Measurements from ENCODE around the gene NAA38. TPM values are rescaled to one million over a fixed set of nuclear protein-coding genes. Genes with fewer than 3 reads are reported as not detected.

NAA38 gene
- total RNA-seq, 2 experiments from 2014 or later: 84.2 to 93.0 TPM

DNA sequence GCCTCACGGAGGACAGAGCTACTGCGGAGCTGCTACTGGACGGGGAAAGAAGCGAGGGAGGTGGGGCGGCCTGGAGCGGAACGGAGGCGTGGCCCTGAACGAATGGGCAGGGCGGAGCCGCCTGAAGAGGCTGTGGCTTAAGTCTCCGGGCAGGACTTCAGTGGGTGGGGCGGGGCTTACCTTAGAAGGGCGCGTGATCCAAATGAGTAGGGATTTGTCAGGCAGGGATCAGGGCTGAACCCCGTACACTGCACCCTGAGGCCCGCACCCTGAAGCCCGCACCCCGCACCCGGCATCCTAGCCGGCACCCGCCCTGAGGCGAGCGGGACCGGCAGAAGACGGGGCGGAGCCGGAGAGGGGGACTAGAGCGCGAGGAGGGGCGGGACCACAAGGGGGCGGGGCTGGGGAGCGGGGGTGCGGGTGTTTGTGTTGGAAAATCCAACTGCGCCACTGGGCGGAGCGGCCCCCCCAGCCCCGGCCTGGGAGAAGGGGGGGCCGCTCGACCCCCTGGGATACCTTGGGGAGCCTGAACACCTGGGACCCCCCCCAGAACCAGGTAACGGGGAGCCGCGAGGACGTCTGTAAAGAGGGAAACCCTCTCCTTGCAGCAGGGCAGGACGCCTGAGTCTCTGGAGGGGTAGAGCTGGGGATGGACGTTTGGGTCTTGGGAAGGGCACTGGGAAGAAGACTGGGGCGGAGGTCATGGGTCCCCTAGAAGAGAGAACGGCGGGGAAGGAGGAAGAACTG is 23.4 kb downstream of the NAA38 start, which contains the start of gene KDM6B:
KDM6B (plus strand) TSS at position 423 of the 747 bp plus-strand sequence. CDS start 11,338 bp downstream, outside the sequence.
- ChIA-PET POLR2A (interaction anchor here (0.6 kb wide), 1 partner anchor 33 kb away, joined by 3 read pairs; no protein-coding TSS in a partner anchor), CTCF (interaction anchor here (0.7 to 2.3 kb wide), 12 partner anchors 9 to 156 kb away, joined by 3 to 19 read pairs (median 5); partner anchors contain the start of genes CHD3, CYB5D1 and NAA38)
- Mint-ChIP-seq H3K4me1 (peaks cover 42% of the 10 kb centered on the region), H3K4me3 (peak within 1 kb of the TSS; percentile 83), H3K9me3 (no peaks in the 10 kb centered on the region), H3K27ac (peak within 1 kb of the TSS; percentile 91), H3K27me3 (peaks cover 4% of the 10 kb centered on the region), H3K36me3 (ENCODE audit: low read depth) (no peaks in the 10 kb centered on the region)
- DNase-seq: peak; percentile 91

- CTCF ChIA-PET: interaction anchor here (0.5 to 2.3 kb wide), 11 partner anchors 10 to 157 kb away, joined by 3 to 6 read pairs (median 3); partner anchors contain the start of gene NAA38
- DNase-seq: no peak
- Mint-ChIP-seq H3K27me3 (peaks cover 4% of the 10 kb centered on the region), H3K9me3 (no peaks in the 10 kb centered on the region), H3K4me1 (peaks cover 35% of the 10 kb centered on the region), H3K4me3 (peak overlapping the region; percentile 83), H3K36me3 (ENCODE audit: low read depth) (no peaks in the 10 kb centered on the region), H3K27ac (peak overlapping the region; percentile 78)
- POLR2A ChIA-PET: interaction anchor here (0.6 kb wide), 1 partner anchor 33 kb away, joined by 3 read pairs; no protein-coding TSS in a partner anchor
These were observed 24.2 kb downstream of the NAA38 start for GRCh38 chr17:7833011-7833794.

GRCh38 chr17:7832431-7832830 is 24.9 kb downstream of the NAA38 start:
- no peak for DNase-seq
- CTCF ChIA-PET: interaction anchor here (0.6 to 2.3 kb wide), 8 partner anchors 9 to 158 kb away, joined by 3 to 6 read pairs (median 3); no protein-coding TSS in a partner anchor
- Mint-ChIP-seq H3K4me3 (no peak overlapping the region), H3K27me3 (peaks cover 8% of the 10 kb centered on the region), H3K9me3 (no peaks in the 10 kb centered on the region), H3K27ac (no peak overlapping the region), H3K4me1 (peaks cover 30% of the 10 kb centered on the region), H3K36me3 (ENCODE audit: low read depth) (no peaks in the 10 kb centered on the region)
- POLR2A ChIA-PET: no interaction called here

DNA sequence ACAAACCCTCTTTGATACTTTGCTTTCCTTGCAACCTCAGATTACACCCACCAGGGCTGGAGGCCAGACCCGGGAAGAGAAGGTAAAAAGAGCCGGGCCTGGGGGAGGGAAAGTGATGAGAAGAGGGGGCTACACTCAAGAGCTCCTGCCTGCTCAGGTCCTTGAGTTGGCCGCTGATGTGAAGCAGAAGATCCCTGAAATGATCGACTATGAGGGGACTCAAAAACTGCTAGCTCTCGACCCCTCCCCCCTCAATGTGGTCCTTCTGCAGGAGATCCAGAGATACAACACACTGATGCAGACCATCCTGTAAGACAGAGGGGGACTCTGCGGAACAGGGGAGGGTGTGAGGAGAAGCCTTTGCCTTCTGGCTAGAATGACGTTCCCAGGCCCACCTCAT is 26.1 kb downstream of the NAA38 start:
- H3K36me3 Mint-ChIP-seq (ENCODE audit: low read depth): no peaks in the 10 kb centered on the region
- peaks cover 19% of the 10 kb centered on the region for H3K4me1 Mint-ChIP-seq
- H3K27me3 Mint-ChIP-seq: peaks cover 8% of the 10 kb centered on the region
- CTCF ChIA-PET: interaction anchor here (0.9 to 1.5 kb wide), 4 partner anchors 14 to 159 kb away, joined by 3 to 4 read pairs (median 3); no protein-coding TSS in a partner anchor
- no peaks in the 10 kb centered on the region for H3K9me3 Mint-ChIP-seq
- no peak overlapping the region for H3K4me3 Mint-ChIP-seq
- H3K27ac Mint-ChIP-seq: no peak overlapping the region
- POLR2A ChIA-PET: no interaction called here
- DNase-seq: no peak

GRCh38 chr17:7830616-7831015 is 26.7 kb downstream of the NAA38 start:
- Mint-ChIP-seq H3K27ac (no peak overlapping the region), H3K9me3 (no peaks in the 10 kb centered on the region), H3K4me3 (no peak overlapping the region), H3K36me3 (ENCODE audit: low read depth) (no peaks in the 10 kb centered on the region), H3K4me1 (peaks cover 15% of the 10 kb centered on the region), H3K27me3 (peaks cover 9% of the 10 kb centered on the region)
- DNase-seq: no peak
- ChIA-PET CTCF (interaction anchor here (1.1 to 1.9 kb wide), 3 partner anchors 11 to 160 kb away, joined by 3 to 5 read pairs (median 4); no protein-coding TSS in a partner anchor), POLR2A (no interaction called here)

DNA sequence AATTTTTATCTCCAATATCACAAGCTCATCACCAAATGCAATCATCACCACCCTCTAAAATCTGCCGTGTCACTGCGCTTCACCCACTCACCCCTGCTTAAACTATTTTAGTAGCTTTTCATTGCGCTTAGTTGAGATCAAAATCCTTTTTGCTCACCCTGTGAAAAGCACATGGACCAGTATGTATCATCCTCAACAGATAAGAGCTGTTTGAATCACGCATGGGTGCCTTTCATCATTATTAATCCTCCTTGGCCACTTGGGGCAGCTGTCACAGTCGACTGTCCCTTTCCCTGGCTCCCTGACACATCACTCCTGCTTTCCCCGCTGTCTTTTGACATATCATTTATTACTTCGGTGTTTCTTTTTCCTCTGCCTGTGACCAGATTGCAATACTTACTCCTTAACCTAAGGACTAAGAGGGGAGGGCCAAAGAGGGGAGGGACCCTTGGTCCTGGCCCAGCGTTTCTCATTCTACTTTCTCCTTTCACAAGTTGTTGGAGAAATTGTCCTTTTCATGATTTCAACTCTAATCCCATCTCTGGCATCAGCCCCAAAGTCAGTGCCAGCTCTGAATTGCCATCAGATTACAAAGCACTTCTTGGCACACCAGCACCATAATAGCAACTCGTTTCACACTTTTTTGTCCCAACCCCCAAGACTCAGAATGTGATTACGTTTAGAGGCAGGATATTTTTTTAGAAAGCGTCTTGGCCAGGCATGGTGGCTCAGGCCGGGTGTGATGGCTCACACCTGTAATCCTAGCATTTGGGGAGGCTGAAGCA is 32.0 kb downstream of the NAA38 start:
- POLR2A ChIA-PET: no interaction called here
- no peaks in the 10 kb centered on the region for H3K9me3 Mint-ChIP-seq
- DNase-seq: no peak
- no peak overlapping the region for H3K27ac Mint-ChIP-seq
- peaks cover 11% of the 10 kb centered on the region for H3K27me3 Mint-ChIP-seq
- no peak overlapping the region for H3K4me3 Mint-ChIP-seq
- H3K4me1 Mint-ChIP-seq: no peaks in the 10 kb centered on the region
- CTCF ChIA-PET: interaction anchor here (0.6 to 2.0 kb wide), 6 partner anchors 8 to 165 kb away, joined by 3 to 5 read pairs (median 3); partner anchors contain the start of gene NAA38
- H3K36me3 Mint-ChIP-seq (ENCODE audit: low read depth): no peaks in the 10 kb centered on the region

- no peak overlapping the region for H3K27ac Mint-ChIP-seq
- ChIA-PET CTCF (interaction anchor here (1.2 to 2.0 kb wide), 3 partner anchors 11 to 166 kb away, joined by 3 to 5 read pairs (median 3); partner anchors contain the start of gene NAA38), POLR2A (no interaction called here)
- H3K4me1 Mint-ChIP-seq: no peaks in the 10 kb centered on the region
- H3K36me3 Mint-ChIP-seq (ENCODE audit: low read depth): no peaks in the 10 kb centered on the region
- peaks cover 10% of the 10 kb centered on the region for H3K27me3 Mint-ChIP-seq
- DNase-seq: no peak
- no peak overlapping the region for H3K4me3 Mint-ChIP-seq
- no peaks in the 10 kb centered on the region for H3K9me3 Mint-ChIP-seq
These were observed 33.1 kb downstream of the NAA38 start for GRCh38 chr17:7824021-7824924.

GRCh38 chr17:7823581-7824001 is 33.8 kb downstream of the NAA38 start:
- H3K27me3 Mint-ChIP-seq: peaks cover 8% of the 10 kb centered on the region
- H3K36me3 Mint-ChIP-seq (ENCODE audit: low read depth): no peaks in the 10 kb centered on the region
- no peak for DNase-seq
- H3K27ac Mint-ChIP-seq: no peak overlapping the region
- no peak overlapping the region for H3K4me3 Mint-ChIP-seq
- CTCF ChIA-PET: interaction anchor here (0.6 to 1.4 kb wide), 8 partner anchors 9 to 178 kb away, joined by 3 to 4 read pairs (median 4); partner anchors contain the start of genes GUCY2D and KDM6B
- no peaks in the 10 kb centered on the region for H3K4me1 Mint-ChIP-seq
- no peaks in the 10 kb centered on the region for H3K9me3 Mint-ChIP-seq
- POLR2A ChIA-PET: no interaction called here

DNA sequence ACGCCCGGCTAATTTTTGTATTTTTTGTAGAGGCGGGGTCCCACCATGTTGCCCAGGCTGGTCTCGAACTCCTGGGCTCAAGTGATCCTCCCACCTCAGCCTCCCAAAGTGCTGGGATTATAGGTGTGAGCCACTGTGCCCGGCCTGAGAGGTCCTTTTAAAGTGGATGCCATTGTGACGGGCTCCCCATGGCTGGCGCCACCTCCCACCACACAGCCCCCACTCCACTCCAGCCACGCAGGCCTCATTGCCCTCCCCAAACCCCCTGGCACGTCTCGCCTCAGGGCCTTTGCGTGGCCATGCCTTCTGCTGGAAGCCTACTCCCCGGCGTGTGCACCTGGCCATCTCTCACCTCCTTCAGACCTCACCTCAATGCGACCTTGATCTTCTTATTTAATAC is 35.2 kb downstream of the NAA38 start:
- no peak overlapping the region for H3K4me3 Mint-ChIP-seq
- no peak for DNase-seq
- H3K27me3 Mint-ChIP-seq: peaks cover 4% of the 10 kb centered on the region
- ChIA-PET POLR2A (no interaction called here), CTCF (interaction anchor here (1.2 to 1.4 kb wide), 2 partner anchors 79 to 99 kb away, joined by 3 read pairs; no protein-coding TSS in a partner anchor)
- H3K27ac Mint-ChIP-seq: no peak overlapping the region
- H3K36me3 Mint-ChIP-seq (ENCODE audit: low read depth): no peaks in the 10 kb centered on the region
- no peaks in the 10 kb centered on the region for H3K9me3 Mint-ChIP-seq
- no peaks in the 10 kb centered on the region for H3K4me1 Mint-ChIP-seq

DNA sequence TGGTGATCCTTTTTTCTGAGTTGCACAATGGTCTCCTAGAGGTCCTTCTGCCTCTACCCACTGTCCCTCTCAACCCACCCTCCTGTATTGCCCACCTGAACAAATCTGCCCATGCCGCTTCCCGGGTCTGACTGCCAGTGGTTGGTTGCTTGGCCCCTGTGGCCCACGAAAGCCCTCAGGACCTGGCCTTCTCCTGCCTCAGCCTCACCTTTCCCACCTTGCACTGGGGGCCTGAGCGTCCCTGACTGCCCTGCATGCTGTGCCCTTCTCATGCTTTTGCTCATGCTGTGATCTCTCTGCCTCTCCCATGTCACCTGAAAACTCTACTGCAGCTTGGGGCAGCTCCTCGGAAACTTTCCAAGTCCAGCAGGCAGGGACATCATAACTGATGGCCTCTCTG is 37.1 kb downstream of the NAA38 start:
- POLR2A ChIA-PET: no interaction called here
- CTCF ChIA-PET: interaction anchor here (2.1 to 2.5 kb wide), 2 partner anchors 10 to 20 kb away, joined by 5 read pairs; no protein-coding TSS in a partner anchor
- H3K27ac Mint-ChIP-seq: no peak overlapping the region

More for the DNA sequence above, 37.1 kb downstream of the NAA38 start:
- H3K4me1 Mint-ChIP-seq: no peaks in the 10 kb centered on the region
- H3K9me3 Mint-ChIP-seq: no peaks in the 10 kb centered on the region
- no peak overlapping the region for H3K4me3 Mint-ChIP-seq
- no peaks in the 10 kb centered on the region for H3K27me3 Mint-ChIP-seq
- no peak for DNase-seq
- no peaks in the 10 kb centered on the region for H3K36me3 Mint-ChIP-seq (ENCODE audit: low read depth)
